BLaER1 (cell line): ENCODE data around the gene NKD2.
"Not testable (repeated sequence)": the region's sequence is repeated elsewhere in the genome, so short reads cannot be mapped to it uniquely, and the experiment has no call there.

Source experiments
- H3K27ac ChIP-seq: shearing (Covaris generic); formaldehyde crosslinking; 2 replicates; pipeline ENCODE4 v1.8.1; 2022
- H3K27me3 ChIP-seq: shearing (Covaris generic); formaldehyde crosslinking; 2 replicates; pipeline ENCODE4 v1.8.1; 2022
- H3K36me3 ChIP-seq: shearing (Covaris generic); formaldehyde crosslinking; 2 replicates; pipeline ENCODE4 v1.8.1; 2022
- H3K4me1 ChIP-seq: shearing (Covaris generic); formaldehyde crosslinking; 2 replicates; pipeline ENCODE4 v1.8.1; 2022
- H3K4me2 ChIP-seq: shearing (Covaris generic); formaldehyde crosslinking; 2 replicates; pipeline ENCODE4 v1.8.1; 2022
- H3K4me3 ChIP-seq: shearing (Covaris generic); formaldehyde crosslinking; 2 replicates; pipeline ENCODE4 v1.8.1; 2022
- H3K9ac ChIP-seq: shearing (Covaris generic); formaldehyde crosslinking; 2 replicates; pipeline ENCODE4 v1.8.1; 2022
- H3K9me3 ChIP-seq: shearing (Covaris generic); formaldehyde crosslinking; 2 replicates; pipeline ENCODE4 v1.8.1; 2022
- H4K20me1 ChIP-seq: shearing (Covaris generic); formaldehyde crosslinking; 2 replicates; pipeline ENCODE4 v1.8.1; 2022
- Cebpa-rat ChIP-seq: shearing (Covaris generic); IDR thresholded peaks from 2 replicates; pipeline ENCODE4 v1.8.1; 2022

NKD2 gene

DNA sequence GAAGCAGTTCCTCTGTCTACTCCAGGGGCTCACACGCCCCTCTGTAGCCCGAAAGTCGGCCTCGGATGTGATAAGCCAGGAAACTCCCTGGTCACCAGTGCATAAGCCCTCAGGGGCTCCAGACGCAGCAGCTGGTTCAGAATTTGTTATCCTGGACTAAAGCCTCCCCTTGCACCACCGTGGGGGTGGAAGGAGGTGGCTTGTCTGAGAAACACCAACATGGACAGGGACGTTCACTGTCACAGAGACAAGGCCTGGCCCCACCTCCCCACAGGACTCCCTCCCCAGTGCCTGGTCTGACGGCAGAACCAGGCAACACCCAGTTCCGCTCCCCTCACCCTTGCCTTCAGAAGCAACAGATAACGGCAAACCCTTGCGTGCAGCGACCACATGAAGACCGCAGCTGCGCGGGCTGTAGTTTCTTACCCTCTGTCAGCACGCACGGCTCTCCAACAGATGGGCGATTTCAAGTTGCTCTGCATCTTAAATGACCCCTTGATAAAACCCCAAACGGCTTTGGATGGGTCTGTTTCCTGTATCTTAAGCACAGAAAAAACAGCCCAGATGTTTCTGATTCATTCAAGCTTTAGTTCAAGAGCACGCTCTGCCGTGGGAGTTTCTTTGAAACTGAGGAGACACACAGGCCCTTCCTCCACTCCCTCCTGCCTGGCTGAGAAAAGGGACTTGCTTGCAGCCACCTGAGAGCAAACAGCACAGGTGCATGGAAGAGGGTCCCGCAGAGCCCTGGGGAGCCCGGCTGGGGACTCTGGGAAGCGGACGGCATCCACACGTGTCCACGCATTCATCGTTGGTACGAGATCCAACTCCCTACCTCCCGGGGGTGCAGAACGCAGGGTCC is 44.7 kb upstream of the NKD2 start:
- Histone ChIP-seq H3K9me3 (peaks cover 11% of the 10 kb centered on the region), H3K4me3 (peak overlapping the region; percentile 64), H3K9ac (peak overlapping the region; percentile 82), H3K27ac (peak overlapping the region; percentile 94), H3K27me3 (peaks cover 2% of the 10 kb centered on the region), H3K4me1 (peaks cover 100% of the 10 kb centered on the region), H3K36me3 (0 out of 2 replicates have a peak, but pooled peaks cover 5% of the 10 kb centered on the region), H4K20me1 (no peaks in the 10 kb centered on the region), H3K4me2 (peak overlapping the region; percentile 99)
- 0 out of 2 replicates have a peak, but pooled peaks have one; percentile 12 for TF ChIP-seq Cebpa-rat

DNA sequence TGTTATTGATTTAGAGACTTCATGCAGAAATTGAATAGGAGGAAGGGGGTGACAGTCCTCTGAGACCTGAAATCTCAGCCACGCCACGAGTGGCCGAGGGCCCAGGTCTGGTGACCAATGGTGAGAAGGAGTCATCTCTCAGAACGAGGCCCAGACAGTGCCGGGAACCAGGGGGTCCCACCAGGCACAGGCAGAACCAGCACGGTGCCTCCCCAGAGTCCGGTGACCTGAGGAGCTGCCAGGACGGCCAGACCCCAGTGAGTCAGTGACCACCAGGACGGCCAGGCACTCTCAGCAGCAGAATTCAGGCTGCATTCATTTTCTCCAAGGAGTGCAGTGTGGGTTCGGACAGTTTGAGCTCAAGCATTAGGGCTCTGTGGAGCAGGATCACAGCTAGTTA is 43.8 kb upstream of the NKD2 start:
- peak overlapping the region; percentile 81 for H3K9ac ChIP-seq

DNA sequence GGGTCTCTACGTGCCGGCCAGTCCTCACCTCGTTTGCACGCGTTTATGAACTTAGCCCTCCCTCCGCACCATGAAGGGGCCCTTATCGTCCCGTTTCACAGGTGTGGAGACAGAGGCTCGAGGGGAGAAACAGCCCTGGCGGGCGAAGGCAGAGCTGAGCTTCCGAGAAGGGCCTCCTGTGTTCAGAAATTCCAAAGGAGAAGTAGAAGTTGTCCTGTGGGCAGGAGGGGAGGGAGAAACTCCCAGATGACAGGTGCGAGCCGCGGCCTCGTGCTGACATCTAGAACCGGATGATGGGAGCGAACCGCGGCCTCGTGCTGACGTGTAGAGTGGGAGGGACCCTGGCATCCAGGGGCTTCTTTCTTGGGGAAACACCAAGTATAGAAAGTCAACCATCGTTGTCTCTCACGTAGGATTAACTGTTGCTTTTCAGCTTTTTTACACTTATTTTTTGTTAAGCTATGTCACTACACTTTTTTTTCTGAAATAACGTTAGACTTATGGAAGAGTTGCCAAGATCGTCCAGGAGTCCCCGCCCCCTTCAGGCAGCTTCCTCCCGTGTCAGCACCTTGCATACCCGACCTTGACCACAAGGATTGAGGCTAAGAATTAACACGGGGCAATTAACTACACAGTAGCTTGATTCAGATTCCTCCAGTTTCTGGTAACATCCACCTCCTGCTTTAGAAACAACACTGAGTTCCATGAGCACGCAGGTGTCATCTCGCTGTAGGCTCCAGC is 42.8 kb upstream of the NKD2 start:
- H3K4me3 ChIP-seq: peak overlapping the region; percentile 64
- H3K4me1 ChIP-seq: peaks cover 89% of the 10 kb centered on the region
- TF ChIP-seq Cebpa-rat: no peak
- H3K36me3 ChIP-seq: 0 out of 2 replicates have a peak, but pooled peaks cover 5% of the 10 kb centered on the region
- no peaks in the 10 kb centered on the region for H3K27me3 ChIP-seq
- H3K9me3 ChIP-seq: peaks cover 25% of the 10 kb centered on the region
- peak overlapping the region; percentile 94 for H3K27ac ChIP-seq
- H4K20me1 ChIP-seq: no peaks in the 10 kb centered on the region
- peak overlapping the region; percentile 81 for H3K9ac ChIP-seq
- H3K4me2 ChIP-seq: peak overlapping the region; percentile 99

More for the DNA sequence above, 43.8 kb upstream of the NKD2 start:
- Histone ChIP-seq H3K27ac (peak overlapping the region; percentile 94), H3K4me1 (peaks cover 99% of the 10 kb centered on the region), H3K27me3 (no peaks in the 10 kb centered on the region), H3K4me2 (peak overlapping the region; percentile 99), H3K9me3 (peaks cover 18% of the 10 kb centered on the region), H4K20me1 (no peaks in the 10 kb centered on the region), H3K4me3 (peak overlapping the region; percentile 64), H3K36me3 (0 out of 2 replicates have a peak, but pooled peaks cover 5% of the 10 kb centered on the region)
- TF ChIP-seq Cebpa-rat: no peak

DNA sequence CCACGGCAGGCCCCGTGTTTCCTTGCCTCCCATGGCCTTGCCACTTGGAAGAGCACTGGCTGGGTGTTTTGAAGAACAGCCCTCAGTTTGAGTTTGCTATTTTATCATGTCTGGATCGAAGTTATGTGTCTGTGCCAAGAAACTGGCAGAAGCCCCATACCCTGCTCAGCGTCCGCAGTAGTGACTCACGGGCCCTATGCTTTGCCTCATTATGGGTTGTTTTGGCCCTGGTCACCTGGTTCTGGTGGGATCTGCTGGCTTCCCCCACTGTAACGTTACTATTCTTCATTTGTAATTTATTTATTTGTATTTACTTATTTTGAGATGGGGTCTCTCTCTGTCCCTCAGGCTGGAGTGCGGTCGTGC is 42.3 kb upstream of the NKD2 start:
- TF ChIP-seq Cebpa-rat: no peak
- Histone ChIP-seq H3K9ac (no peak overlapping the region), H3K36me3 (0 out of 2 replicates have a peak, but pooled peaks cover 5% of the 10 kb centered on the region), H3K4me3 (no peak overlapping the region), H3K27ac (peak overlapping the region; percentile 94; the same call in 1 of the 2 replicates), H3K4me2 (peak overlapping the region; percentile 99), H3K9me3 (peaks cover 28% of the 10 kb centered on the region), H3K4me1 (peaks cover 84% of the 10 kb centered on the region), H3K27me3 (no peaks in the 10 kb centered on the region), H4K20me1 (no peaks in the 10 kb centered on the region)

DNA sequence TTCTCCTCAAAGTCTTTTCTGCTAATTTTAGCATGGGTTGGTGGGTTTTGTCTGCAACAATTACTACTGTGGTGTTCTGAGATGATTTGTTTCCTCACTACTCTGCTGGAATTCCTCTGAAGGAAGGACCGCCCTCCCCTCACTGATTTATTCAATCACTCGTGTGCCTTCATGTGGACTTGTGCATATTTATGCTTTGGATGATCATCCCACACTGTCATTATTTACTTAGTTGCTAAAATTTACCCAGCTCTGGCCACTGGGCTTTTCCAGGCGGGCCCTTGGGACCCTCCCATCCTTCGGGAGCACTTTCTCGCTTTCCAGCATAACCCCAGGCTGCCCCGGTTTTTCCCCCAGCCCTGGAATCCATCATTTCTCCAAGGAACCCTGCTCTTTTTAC is 41.7 kb upstream of the NKD2 start:
- H4K20me1 ChIP-seq: no peaks in the 10 kb centered on the region
- H3K4me1 ChIP-seq: peaks cover 78% of the 10 kb centered on the region
- no peak overlapping the region for H3K9ac ChIP-seq
- peak overlapping the region; percentile 99 for H3K4me2 ChIP-seq
- peaks cover 35% of the 10 kb centered on the region for H3K9me3 ChIP-seq
- no peaks in the 10 kb centered on the region for H3K27me3 ChIP-seq
- 0 out of 2 replicates have a peak, but pooled peaks cover 5% of the 10 kb centered on the region for H3K36me3 ChIP-seq
- TF ChIP-seq Cebpa-rat: no peak
- no peak overlapping the region for H3K27ac ChIP-seq
- H3K4me3 ChIP-seq: no peak overlapping the region

GRCh38 chr5:968881-969280 is 39.7 kb upstream of the NKD2 start:
- peak overlapping the region; percentile 99 for H3K4me2 ChIP-seq
- H3K9me3 ChIP-seq: peaks cover 50% of the 10 kb centered on the region
- no peak for TF ChIP-seq Cebpa-rat

GRCh38 chr5:969408-969839 is 39.2 kb upstream of the NKD2 start:
- Histone ChIP-seq H4K20me1 (no peaks in the 10 kb centered on the region), H3K27ac (no peak overlapping the region), H3K36me3 (0 out of 2 replicates have a peak, but pooled peaks cover 5% of the 10 kb centered on the region), H3K4me1 (peaks cover 53% of the 10 kb centered on the region), H3K9me3 (peaks cover 50% of the 10 kb centered on the region), H3K4me2 (peak overlapping the region; percentile 99), H3K27me3 (no peaks in the 10 kb centered on the region), H3K4me3 (no peak overlapping the region), H3K9ac (no peak overlapping the region)
- TF ChIP-seq Cebpa-rat: no peak

More at GRCh38 chr5:968881-969280, 39.7 kb upstream of the NKD2 start:
- Histone ChIP-seq H3K27me3 (no peaks in the 10 kb centered on the region), H3K9ac (no peak overlapping the region), H3K36me3 (0 out of 2 replicates have a peak, but pooled peaks cover 5% of the 10 kb centered on the region), H3K27ac (no peak overlapping the region), H3K4me1 (peaks cover 58% of the 10 kb centered on the region), H3K4me3 (no peak overlapping the region), H4K20me1 (no peaks in the 10 kb centered on the region)

- peaks cover 51% of the 10 kb centered on the region for H3K9me3 ChIP-seq
- not testable (repeated sequence) for H3K27ac ChIP-seq, H3K4me2 ChIP-seq, H4K20me1 ChIP-seq, H3K4me3 ChIP-seq, H3K36me3 ChIP-seq, H3K27me3 ChIP-seq, H3K9ac ChIP-seq
- H3K4me1 ChIP-seq: peaks cover 32% of the 10 kb centered on the region
These were observed 36.0 kb upstream of the NKD2 start for GRCh38 chr5:972575-972974.

GRCh38 chr5:976849-977751 is 31.5 kb upstream of the NKD2 start:
- Histone ChIP-seq H3K9ac (no peak overlapping the region), H3K4me3 (no peak overlapping the region), H3K36me3 (no peaks in the 10 kb centered on the region; the same call in 1 of the 2 replicates), H3K27ac (no peak overlapping the region), H3K27me3 (no peaks in the 10 kb centered on the region), H3K9me3 (peaks cover 25% of the 10 kb centered on the region), H3K4me2 (no peak overlapping the region; the same call in 1 of the 2 replicates), H4K20me1 (no peaks in the 10 kb centered on the region), H3K4me1 (peaks cover 51% of the 10 kb centered on the region)
- no peak for TF ChIP-seq Cebpa-rat
